Psoas muscle (tissue), 8 donors: ENCODE measurements around the gene NDST1. TPM values are rescaled to one million over a fixed set of nuclear protein-coding genes. Genes with fewer than 3 reads are reported as not detected.
A peak's percentile ranks its signal among the peaks of the same experiment; 100 is the strongest.

ENCODE experiments used
- ATAC-seq, 4 donors: fragments of 200-7000 bp; cut with Tn5 transposase; one replicate each; pipeline ENCODE4 v1.9.1; 2020; ENCODE audit warnings: moderate library complexity in 3 of 4, mild to moderate bottlenecking in 2 of 4
- DNase-seq, 2 donors: peaks; one replicate each; pipeline ENCODE4 v3.0.0-alpha.2; 2020
- H3K27ac ChIP-seq: fragments of 200-600 bp; one replicate; pipeline ENCODE4 v1.8.0; 2022
- H3K27me3 ChIP-seq, 3 donors: fragments of 200-600 bp in 1 of 3; one replicate each; pipeline versions ENCODE4 v1.6.1 to v1.8.0; 2013 to 2022; ENCODE audit warnings: low read length in 2 of 3, mild to moderate bottlenecking in 2 of 3, moderate library complexity in 1 of 3; ENCODE audit not compliant: insufficient read depth in 3 of 3
- H3K36me3 ChIP-seq, 2 donors: fragments of 200-600 bp in 1 of 2; one replicate each; pipeline versions ENCODE4 v1.6.1 to v1.8.0; 2013 to 2022; ENCODE audit warnings: low read depth in 1 of 2, mild to moderate bottlenecking in 1 of 2, moderate library complexity in 1 of 2; ENCODE audit not compliant: insufficient read depth in 1 of 2
- H3K4me1 ChIP-seq: fragments of 200-600 bp; one replicate; pipeline ENCODE4 v1.8.0; 2022
- H3K4me3 ChIP-seq: fragments of 200-600 bp; one replicate; pipeline ENCODE4 v1.8.0; 2022; ENCODE audit warnings: mild to moderate bottlenecking
- H3K9me3 ChIP-seq: fragments of 200-600 bp; one replicate; pipeline ENCODE4 v1.8.0; 2022
- CTCF ChIP-seq: fragments of 200-600 bp; IDR thresholded peaks from one replicate; pipeline ENCODE4 v1.8.0; 2022; ENCODE audit warnings: antibody characterized with exemption
- WGBS, 3 donors: extraction: QIAGEN DNeasy Blood & Tissue Kit; methylation state at CpG; one replicate each; pipeline versions ENCODE4 v1.1.6 to v1.1.7; 2013; 5-methylcytosine and 5-hydroxymethylcytosine counted together
- intact Hi-C, 2 donors: fragments of 100-400 bp; cut with DNase I; formaldehyde crosslinking; loops; one replicate each; pipeline versions ENCODE4 v1.11.0 to v1.14.2; 2022
- polyA plus RNA-seq, 3 donors: library from polyadenylated mRNA; stranded (reverse); fragments of 200-250 nt; gene quantifications; one replicate each; pipeline ENCODE4 v1.2.3, GENCODE V29; 2013
- total RNA-seq, 4 donors: library from RNA; stranded (reverse); fragmentation: NEBNext Ultra II Directional in 2 of 4; extraction: Animal tissue kit (Norgen Biotek cat#: 25700) in 2 of 4; gene quantifications; one replicate each; pipeline versions ENCODE4 v1.2.1 to v1.2.4, GENCODE V29; 2021 to 2023
- donor health status: healthy with polysubstance abuse.
- donor health status: DM: no; HTN: no; CAD: no; lungs with moderate emphysema.
- donor health status: Bipolar disorder and iron deficiency.
- donor health status: healthy.
- donor health status: DM: yes; HTN: yes; CAD: no.
- donor health status: DM: no; HTN: no; CAD: no.
- donor health status: DM: no; HTN: no; CAD: no.
- donor health status: DM: yes; HTN: yes; CAD: no.

The NDST1 gene
- total and polyA plus RNA-seq, 7 donors, result 11.0 to 40.2 (median 30.1) TPM

DNA sequence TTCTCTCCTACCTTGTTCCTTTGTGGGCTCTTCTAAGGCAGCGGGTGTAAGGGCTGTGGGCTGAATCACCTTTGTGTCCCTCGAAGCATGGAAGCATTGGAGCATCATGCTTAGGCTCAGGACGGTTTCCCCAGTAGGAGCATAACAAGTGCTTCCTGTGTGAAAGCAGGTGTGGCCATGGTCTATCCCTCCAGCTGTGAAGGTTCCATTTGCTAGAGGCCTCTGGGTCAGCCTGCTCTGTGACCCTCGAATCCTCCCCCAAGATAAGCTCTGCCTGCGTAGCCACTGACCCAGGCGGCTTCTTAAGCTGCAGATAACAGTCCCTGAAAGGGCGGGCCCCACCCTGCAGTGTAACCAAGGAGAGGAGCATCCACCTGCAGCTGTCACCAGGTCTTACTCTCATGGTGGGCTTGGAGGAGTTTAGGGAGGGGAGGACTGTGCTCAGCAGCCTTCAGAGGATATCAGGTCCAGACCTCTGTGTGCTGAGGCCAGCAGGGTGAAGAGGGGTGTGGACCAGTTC lies 8.4 kb upstream of the NDST1 start:
- no peak for TF ChIP-seq CTCF
- DNase-seq, result no peak
- H3K36me3 ChIP-seq, result no peaks in the 10 kb centered on the region
- H3K27me3 ChIP-seq, result no peaks in the 10 kb centered on the region
- no peak for ATAC-seq
- no peaks in the 10 kb centered on the region for H3K9me3 ChIP-seq
- H3K4me1 ChIP-seq, result peaks cover 82% of the 10 kb centered on the region
- H3K27ac ChIP-seq, result peak overlapping the region; percentile 74
- intact Hi-C loops, result loop anchor here in 1 of 2 donors (5.0 kb wide), 1 partner anchor 33 kb away; no protein-coding TSS in a partner anchor
- H3K4me3 ChIP-seq, result no peak overlapping the region
- 75 to 82% (median 81%) methylated on average over 7 of the region's 7 CpGs for WGBS, 3 donors

DNA sequence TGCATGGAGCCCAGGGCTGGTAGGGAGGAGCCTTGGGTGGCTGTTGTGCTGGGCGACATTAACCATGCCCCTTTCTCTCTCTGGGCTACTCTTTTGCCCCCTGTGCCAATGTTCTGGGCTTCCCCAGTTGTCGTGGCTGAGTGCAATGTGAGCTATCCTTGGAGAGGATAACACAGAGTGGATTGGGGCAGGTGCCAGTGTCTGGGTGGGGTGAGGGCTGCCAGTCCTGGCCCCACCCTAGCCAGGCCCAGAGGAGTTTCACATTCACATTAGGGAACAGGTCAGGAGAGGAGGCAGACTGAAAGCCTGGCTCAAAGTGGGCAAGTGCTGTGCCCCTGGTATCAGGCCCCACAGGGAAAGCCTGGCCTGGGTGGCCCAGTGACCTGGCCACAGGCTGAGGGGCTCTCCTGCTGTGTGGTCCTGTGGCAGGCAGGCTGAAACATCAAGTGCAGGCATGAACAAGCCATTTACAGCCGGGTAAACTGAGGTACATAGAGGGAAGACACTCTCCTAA lies 7.5 kb upstream of the NDST1 start:
- Histone ChIP-seq H3K4me1 (peaks cover 91% of the 10 kb centered on the region), H3K36me3 (no peaks in the 10 kb centered on the region), H3K9me3 (no peaks in the 10 kb centered on the region), H3K4me3 (no peak overlapping the region), H3K27ac (peak overlapping the region; percentile 74), H3K27me3 (no peaks in the 10 kb centered on the region)
- intact Hi-C loops, result no loop called here
- peak; percentile 59 to 73 (median 70) for ATAC-seq
- no peak for TF ChIP-seq CTCF
- DNase-seq, result peak; percentile 66 to 87
- WGBS, 3 donors, result 22 to 39% (median 27%) methylated on average over 3 of the region's 3 CpGs

GRCh38 chr5:150500905-150501304 lies 7.0 kb upstream of the NDST1 start:
- no peak for TF ChIP-seq CTCF
- Histone ChIP-seq H3K36me3 (no peaks in the 10 kb centered on the region), H3K9me3 (no peaks in the 10 kb centered on the region), H3K4me1 (peaks cover 96% of the 10 kb centered on the region), H3K4me3 (no peak overlapping the region), H3K27ac (peak overlapping the region; percentile 74), H3K27me3 (no peaks in the 10 kb centered on the region)
- intact Hi-C loops, result no loop called here
- no peak for ATAC-seq
- 37 to 68% (median 52%) methylated on average over 8 of the region's 8 CpGs for WGBS, 3 donors
- no peak for DNase-seq

GRCh38 chr5:150502106-150502505 lies 5.8 kb upstream of the NDST1 start:
- no peaks in the 10 kb centered on the region for H3K36me3 ChIP-seq
- ATAC-seq (no peak), DNase-seq (no peak)
- H3K27me3 ChIP-seq, result no peaks in the 10 kb centered on the region
- H3K27ac ChIP-seq, result peak overlapping the region; percentile 86
- intact Hi-C loops, result no loop called here
- no peak overlapping the region for H3K4me3 ChIP-seq
- TF ChIP-seq CTCF, result no peak
- H3K9me3 ChIP-seq, result no peaks in the 10 kb centered on the region
- WGBS, 3 donors, result 67 to 70% (median 69%) methylated on average over 8 of the region's 8 CpGs
- H3K4me1 ChIP-seq, result peaks cover 99% of the 10 kb centered on the region

DNA sequence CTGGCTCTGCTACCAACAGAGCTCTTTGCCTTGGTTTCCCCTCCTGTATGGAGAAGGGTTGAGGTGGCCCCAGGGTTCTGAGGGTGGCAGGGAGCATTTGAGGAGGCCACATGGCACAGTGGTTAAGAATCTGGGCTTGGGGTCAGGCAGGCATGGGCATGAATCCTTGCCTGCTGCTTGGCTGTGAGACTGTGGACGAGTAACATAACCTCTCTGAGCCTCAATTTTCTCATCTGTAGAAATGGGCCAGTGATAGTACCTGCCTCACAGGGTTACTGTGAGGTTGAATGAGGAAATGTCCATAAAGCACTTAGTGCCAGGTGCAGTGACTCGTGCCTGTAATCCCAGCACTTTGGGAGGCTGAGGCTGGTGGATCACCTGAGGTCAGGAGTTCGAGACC lies 5.1 kb upstream of the NDST1 start:
- no peak for DNase-seq
- intact Hi-C loops, result no loop called here
- H3K27ac ChIP-seq, result peak overlapping the region; percentile 86

More for the DNA sequence above, 5.1 kb upstream of the NDST1 start:
- TF ChIP-seq CTCF, result no peak
- Histone ChIP-seq H3K4me1 (peaks cover 99% of the 10 kb centered on the region), H3K4me3 (no peak overlapping the region), H3K36me3 (no peaks in the 10 kb centered on the region), H3K9me3 (no peaks in the 10 kb centered on the region), H3K27me3 (no peaks in the 10 kb centered on the region)
- no peak for ATAC-seq
- 69 to 77% (median 73%) methylated on average over 3 of the region's 3 CpGs for WGBS, 3 donors
